Gastrocnemius medialis (tissue), 4 donors: Measurements from ENCODE around the gene P2RX2.

Experiments used
- CTCF ChIP-seq, 5 experiments: fragments of 450-650 bp in 3 of 5; fragments of 200-600 bp in 2 of 5; sonication (generic) in 2 of 5; IDR thresholded peaks in 4 of 5; conservative IDR thresholded peaks in 1 of 5; 1 replicate in 4 of 5; 2 replicates in 1 of 5; pipeline ENCODE4 v1.5.1; 2016 to 2019; ENCODE audit warnings: antibody characterized with exemption in 5 of 5, mild to moderate bottlenecking in 3 of 5, moderate library complexity in 3 of 5
- POLR2A ChIP-seq, 2 donors: fragments of 450-650 bp; IDR thresholded peaks; one replicate each; pipeline ENCODE4 v1.6.1; 2017; ENCODE audit warnings: antibody characterized with exemption in 2 of 2, mild to moderate bottlenecking in 2 of 2, moderate library complexity in 2 of 2

- TF ChIP-seq CTCF (IDR thresholded peaks at IDR 0.05 in 4 of 5, conservative IDR thresholded peaks at IDR 0.05 in 1 of 5), result no peak
- TF ChIP-seq POLR2A (IDR thresholded peaks at IDR 0.05), result no peak
These were observed 48.6 kb upstream of the P2RX2 start for GRCh38 chr12:132569856-132570480.
